ENCODE measurements around the gene SLC50A1. TPM values are rescaled to one million over a fixed set of nuclear protein-coding genes. Genes with fewer than 3 reads are reported as not detected.

The SLC50A1 gene
- total RNA-seq, 1 experiment from 2014 or later = 24.9 TPM

DNA sequence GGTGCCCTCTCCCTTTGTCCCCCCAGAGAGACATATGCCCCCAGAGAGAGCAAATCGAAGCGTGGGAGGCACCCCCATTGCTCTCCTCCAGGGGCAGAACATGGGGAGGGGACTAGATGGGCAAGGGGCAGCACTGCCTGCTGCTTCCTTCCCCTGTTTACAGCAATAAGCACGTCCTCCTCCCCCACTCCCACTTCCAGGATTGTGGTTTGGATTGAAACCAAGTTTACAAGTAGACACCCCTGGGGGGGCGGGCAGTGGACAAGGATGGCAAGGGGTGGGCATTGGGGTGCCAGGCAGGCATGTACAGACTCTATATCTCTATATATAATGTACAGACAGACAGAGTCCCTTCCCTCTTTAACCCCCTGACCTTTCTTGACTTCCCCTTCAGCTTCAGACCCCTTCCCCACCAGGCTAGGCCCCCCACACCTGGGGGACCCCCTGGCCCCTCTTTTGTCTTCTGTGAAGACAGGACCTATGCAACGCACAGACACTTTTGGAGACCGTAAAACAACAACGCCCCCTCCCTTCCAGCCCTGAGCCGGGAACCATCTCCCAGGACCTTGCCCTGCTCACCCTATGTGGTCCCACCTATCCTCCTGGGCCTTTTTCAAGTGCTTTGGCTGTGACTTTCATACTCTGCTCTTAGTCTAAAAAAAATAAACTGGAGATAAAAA is 48.7 kb upstream of the SLC50A1 start:
- Histone ChIP-seq H3K4ac (ENCODE audit: low read depth, low read length) (no peak overlapping the region), H3K27me3 (ENCODE audit: insufficient read depth, low read length) (peaks cover 25% of the 10 kb centered on the region), H3K79me2 (ENCODE audit: insufficient read depth, low read length) (no peaks in the 10 kb centered on the region), H2AK5ac (ENCODE audit: insufficient read length, low read length) (no peak overlapping the region), H3K9me3 (ENCODE audit: control insufficient read depth, low read depth, low read length) (no peaks in the 10 kb centered on the region), H3K18ac (ENCODE audit: insufficient read length, low read depth, low read length) (no peak overlapping the region), H3K79me1 (ENCODE audit: insufficient read depth, low read depth, low read length, poor library complexity, severe bottlenecking) (no peaks in the 10 kb centered on the region), H3K23ac (ENCODE audit: insufficient read length, low read depth, low read length) (no peak overlapping the region), H2BK20ac (ENCODE audit: low read depth, low read length, poor library complexity, severe bottlenecking) (no peak overlapping the region), H2BK12ac (ENCODE audit: insufficient read length, low read depth, low read length) (no peak overlapping the region), H3K56ac (ENCODE audit: insufficient read length, low read depth, low read length) (no peak overlapping the region), H2BK120ac (ENCODE audit: low read depth, low read length, poor library complexity, severe bottlenecking) (no peak overlapping the region), H4K8ac (replicated peaks; ENCODE audit: insufficient read length, low read depth, low read length) (no peak overlapping the region), H3K4me1 (ENCODE audit: insufficient read depth, low read length) (no peaks in the 10 kb centered on the region), H3K9ac (ENCODE audit: extremely low read depth, insufficient read length, low read length) (no peak overlapping the region), H4K5ac (ENCODE audit: insufficient read length, low read depth, low read length) (no peak overlapping the region), H3K14ac (ENCODE audit: insufficient read depth, low read length) (no peak overlapping the region), H3T11ph (ENCODE audit: low read length) (no peak overlapping the region), H2BK15ac (ENCODE audit: low read depth, low read length) (no peak overlapping the region), H2BK5ac (ENCODE audit: insufficient read length, low read length) (no peak overlapping the region), H3K23me2 (ENCODE audit: insufficient read length, low read depth, low read length, poor library complexity, severe bottlenecking) (peaks cover 15% of the 10 kb centered on the region), H2AFZ (ENCODE audit: low read length) (no peak overlapping the region), H3K4me2 (ENCODE audit: insufficient read depth, insufficient read length, low read length) (no peak overlapping the region), H4K91ac (ENCODE audit: insufficient read length, low read depth, low read length) (no peak overlapping the region), H4K20me1 (ENCODE audit: control insufficient read depth, insufficient read depth, insufficient read length) (no peaks in the 10 kb centered on the region), H3K27ac (ENCODE audit: insufficient read length, low read depth, low read length) (no peak overlapping the region)
- Mint-ChIP-seq H3K4me3 (peak overlapping the region in 1 of 2 experiments; percentile 62; a peak in 1 of 5 replicates), H3K27ac (no peak overlapping the region; a peak in 1 of 7 replicates), H3K9me3 (no peaks in the 10 kb centered on the region; a peak in 1 of 5 replicates), H3K36me3 (ENCODE audit: insufficient read depth in 1 of 3, low read depth in 3 of 3) (0 out of 7 replicates have a peak, but pooled peaks cover 0 to 4% (median 0%) of the 10 kb centered on the region in 3 experiments), H3K27me3 (ENCODE audit: low read depth) (peaks cover 43% of the 10 kb centered on the region), H3K4me1 (peaks cover 21 to 42% of the 10 kb centered on the region in 2 experiments)
- DNase-seq = no peak
- no CpG with 5 or more reads among the region's 8 CpGs for WGBS (ENCODE audit: extremely low coverage, insufficient read length, low lambda C conversion rate)
- TF ChIP-seq, protein P1, sequence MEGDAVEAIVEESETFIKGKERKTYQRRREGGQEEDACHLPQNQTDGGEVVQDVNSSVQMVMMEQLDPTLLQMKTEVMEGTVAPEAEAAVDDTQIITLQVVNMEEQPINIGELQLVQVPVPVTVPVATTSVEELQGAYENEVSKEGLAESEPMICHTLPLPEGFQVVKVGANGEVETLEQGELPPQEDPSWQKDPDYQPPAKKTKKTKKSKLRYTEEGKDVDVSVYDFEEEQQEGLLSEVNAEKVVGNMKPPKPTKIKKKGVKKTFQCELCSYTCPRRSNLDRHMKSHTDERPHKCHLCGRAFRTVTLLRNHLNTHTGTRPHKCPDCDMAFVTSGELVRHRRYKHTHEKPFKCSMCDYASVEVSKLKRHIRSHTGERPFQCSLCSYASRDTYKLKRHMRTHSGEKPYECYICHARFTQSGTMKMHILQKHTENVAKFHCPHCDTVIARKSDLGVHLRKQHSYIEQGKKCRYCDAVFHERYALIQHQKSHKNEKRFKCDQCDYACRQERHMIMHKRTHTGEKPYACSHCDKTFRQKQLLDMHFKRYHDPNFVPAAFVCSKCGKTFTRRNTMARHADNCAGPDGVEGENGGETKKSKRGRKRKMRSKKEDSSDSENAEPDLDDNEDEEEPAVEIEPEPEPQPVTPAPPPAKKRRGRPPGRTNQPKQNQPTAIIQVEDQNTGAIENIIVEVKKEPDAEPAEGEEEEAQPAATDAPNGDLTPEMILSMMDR (conservative IDR thresholded peaks at IDR 0.05) = no peak
